ENCODE measurements around the gene GTPBP1. TPM values are rescaled to one million over a fixed set of nuclear protein-coding genes. Genes with fewer than 3 reads are reported as not detected.

The GTPBP1 gene
- total and polyA plus RNA-seq, 2 of the 13 experiments (the other 11 are each of a cell fraction or from before 2014, with no cell fraction given), result 22.3 to 27.0 TPM

GRCh38 chr22:38724176-38724575, 18.4 kb downstream of the GTPBP1 start:
- Histone ChIP-seq H3K36me3 (replicated peaks in 1 of 2; ENCODE audit: control insufficient read depth in 1 of 2, insufficient read depth in 2 of 2, low read length in 2 of 2) (peaks cover 35 to 84% of the 10 kb centered on the region in 2 experiments), H3K9ac (ENCODE audit: insufficient read depth, low read depth, low read length) (no peak overlapping the region), H3K9me3 (ENCODE audit: low read length) (no peaks in the 10 kb centered on the region), H3K4me1 (ENCODE audit: insufficient read depth, low read length) (peaks cover 20% of the 10 kb centered on the region), H3K4me3 (replicated peaks in 1 of 3; ENCODE audit: insufficient read depth in 1 of 3, low read depth in 2 of 3, low read length in 3 of 3) (no peak overlapping the region), H4K20me1 (ENCODE audit: insufficient read depth, low read length) (peaks cover 3% of the 10 kb centered on the region; the same call in 1 of the 2 replicates), H3K79me2 (ENCODE audit: insufficient read depth, low read length) (no peaks in the 10 kb centered on the region), H3K27me3 (ENCODE audit: control insufficient read depth in 1 of 2, insufficient read depth in 2 of 2, low read length in 2 of 2) (no peaks in the 10 kb centered on the region), H2AFZ (ENCODE audit: low read length) (no peak overlapping the region), H3K27ac (ENCODE audit: extremely low read length, insufficient read depth, low read length) (no peak overlapping the region), H3K4me2 (ENCODE audit: low read depth, low read length) (no peak overlapping the region)
- DNase-seq (ENCODE audit: low spot score), result no peak
- POLR2A ChIA-PET, result interaction anchor here (1.1 to 1.7 kb wide), 3 partner anchors 11 to 30 kb away, joined by 3 to 5 read pairs (median 4); partner anchors contain the start of gene GTPBP1
- whole genome bisulfite sequencing (ENCODE audit: low lambda C conversion rate), result 94% methylated on average over 7 of the region's 7 CpGs
- no peak for TF ChIP-seq SMAD3 (CRISPR knock-in tag; IDR thresholded peaks at IDR 0.05)
- TF ChIP-seq ZNF33A (CRISPR knock-in tag; IDR thresholded peaks at IDR 0.05; ENCODE audit: borderline replicate concordance), result no peak
- TF ChIP-seq, protein P1, sequence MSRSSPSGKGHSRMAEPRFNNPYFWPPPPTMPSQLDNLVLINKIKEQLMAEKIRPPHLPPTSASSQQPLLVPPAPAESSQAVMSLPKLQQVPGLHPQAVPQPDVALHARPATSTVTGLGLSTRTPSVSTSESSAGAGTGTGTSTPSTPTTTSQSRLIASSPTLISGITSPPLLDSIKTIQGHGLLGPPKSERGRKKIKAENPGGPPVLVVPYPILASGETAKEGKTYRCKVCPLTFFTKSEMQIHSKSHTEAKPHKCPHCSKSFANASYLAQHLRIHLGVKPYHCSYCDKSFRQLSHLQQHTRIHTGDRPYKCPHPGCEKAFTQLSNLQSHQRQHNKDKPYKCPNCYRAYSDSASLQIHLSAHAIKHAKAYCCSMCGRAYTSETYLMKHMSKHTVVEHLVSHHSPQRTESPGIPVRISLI (CRISPR knock-in tag; IDR thresholded peaks at IDR 0.05; ENCODE audit: borderline replicate concordance), result no peak
- TF ChIP-seq, protein P2, sequence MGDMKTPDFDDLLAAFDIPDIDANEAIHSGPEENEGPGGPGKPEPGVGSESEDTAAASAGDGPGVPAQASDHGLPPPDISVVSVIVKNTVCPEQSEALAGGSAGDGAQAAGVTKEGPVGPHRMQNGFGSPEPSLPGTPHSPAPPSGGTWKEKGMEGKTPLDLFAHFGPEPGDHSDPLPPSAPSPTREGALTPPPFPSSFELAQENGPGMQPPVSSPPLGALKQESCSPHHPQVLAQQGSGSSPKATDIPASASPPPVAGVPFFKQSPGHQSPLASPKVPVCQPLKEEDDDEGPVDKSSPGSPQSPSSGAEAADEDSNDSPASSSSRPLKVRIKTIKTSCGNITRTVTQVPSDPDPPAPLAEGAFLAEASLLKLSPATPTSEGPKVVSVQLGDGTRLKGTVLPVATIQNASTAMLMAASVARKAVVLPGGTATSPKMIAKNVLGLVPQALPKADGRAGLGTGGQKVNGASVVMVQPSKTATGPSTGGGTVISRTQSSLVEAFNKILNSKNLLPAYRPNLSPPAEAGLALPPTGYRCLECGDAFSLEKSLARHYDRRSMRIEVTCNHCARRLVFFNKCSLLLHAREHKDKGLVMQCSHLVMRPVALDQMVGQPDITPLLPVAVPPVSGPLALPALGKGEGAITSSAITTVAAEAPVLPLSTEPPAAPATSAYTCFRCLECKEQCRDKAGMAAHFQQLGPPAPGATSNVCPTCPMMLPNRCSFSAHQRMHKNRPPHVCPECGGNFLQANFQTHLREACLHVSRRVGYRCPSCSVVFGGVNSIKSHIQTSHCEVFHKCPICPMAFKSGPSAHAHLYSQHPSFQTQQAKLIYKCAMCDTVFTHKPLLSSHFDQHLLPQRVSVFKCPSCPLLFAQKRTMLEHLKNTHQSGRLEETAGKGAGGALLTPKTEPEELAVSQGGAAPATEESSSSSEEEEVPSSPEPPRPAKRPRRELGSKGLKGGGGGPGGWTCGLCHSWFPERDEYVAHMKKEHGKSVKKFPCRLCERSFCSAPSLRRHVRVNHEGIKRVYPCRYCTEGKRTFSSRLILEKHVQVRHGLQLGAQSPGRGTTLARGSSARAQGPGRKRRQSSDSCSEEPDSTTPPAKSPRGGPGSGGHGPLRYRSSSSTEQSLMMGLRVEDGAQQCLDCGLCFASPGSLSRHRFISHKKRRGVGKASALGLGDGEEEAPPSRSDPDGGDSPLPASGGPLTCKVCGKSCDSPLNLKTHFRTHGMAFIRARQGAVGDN (CRISPR knock-in tag; IDR thresholded peaks at IDR 0.05), result no peak
- no peak for TF ChIP-seq MAFK (conservative IDR thresholded peaks at IDR 0.05 in 1 of 2, IDR thresholded peaks at IDR 0.05 in 1 of 2; ENCODE audit: low read length in 2 of 2)
- 0 out of 2 replicates have a peak, but pooled peaks have one; percentile 23 for TF ChIP-seq SSRP1 (CRISPR knock-in tag; IDR thresholded peaks at IDR 0.05)
- TF ChIP-seq ERF (CRISPR knock-in tag; IDR thresholded peaks at IDR 0.05), result no peak
- in situ Hi-C loops (cut with HindIII; ENCODE audit: extremely low pct_ligation_motif_present, low pct_unique_long_range_greater_than_20kb), result no loop called here
- no TSS peak for BruUV-seq (replicated peaks)
- CTCF ChIA-PET (ENCODE audit: low intra/inter-chr PET ratio, low total read pairs), result no interaction called here
- no peak for ATAC-seq
- intact Hi-C loops (cut with micrococcal nuclease; ENCODE audit: unreplicated experiment), result no loop called here
- no peak for FAIRE-seq
